Stimulated activated CD4-positive, alpha-beta T cell treated with anti-CD3 and anti-CD28 coated beads, TNF-alpha, amount 100 ng/mL, for 24 hours (primary cell): ENCODE data around the gene SASS6.
"Not testable (repeated sequence)": the region's sequence is repeated elsewhere in the genome, so short reads cannot be mapped to it uniquely, and the experiment has no call there.

ENCODE experiments used
- DNase-seq, 3 experiments: peaks; one replicate each; pipeline ENCODE4 v3.0.0-alpha.2; 2020; ENCODE audit warnings: low read depth in 3 of 3

Gene SASS6

GRCh38 chr1:100047235-100047708 lies 85.5 kb downstream of the SASS6 start:
- DNase-seq: not testable (repeated sequence)

GRCh38 chr1:100045206-100045605 lies 87.5 kb downstream of the SASS6 start:
- no peak for DNase-seq

GRCh38 chr1:100039591-100039990 lies 93.1 kb downstream of the SASS6 start:
- DNase-seq: no peak

DNA sequence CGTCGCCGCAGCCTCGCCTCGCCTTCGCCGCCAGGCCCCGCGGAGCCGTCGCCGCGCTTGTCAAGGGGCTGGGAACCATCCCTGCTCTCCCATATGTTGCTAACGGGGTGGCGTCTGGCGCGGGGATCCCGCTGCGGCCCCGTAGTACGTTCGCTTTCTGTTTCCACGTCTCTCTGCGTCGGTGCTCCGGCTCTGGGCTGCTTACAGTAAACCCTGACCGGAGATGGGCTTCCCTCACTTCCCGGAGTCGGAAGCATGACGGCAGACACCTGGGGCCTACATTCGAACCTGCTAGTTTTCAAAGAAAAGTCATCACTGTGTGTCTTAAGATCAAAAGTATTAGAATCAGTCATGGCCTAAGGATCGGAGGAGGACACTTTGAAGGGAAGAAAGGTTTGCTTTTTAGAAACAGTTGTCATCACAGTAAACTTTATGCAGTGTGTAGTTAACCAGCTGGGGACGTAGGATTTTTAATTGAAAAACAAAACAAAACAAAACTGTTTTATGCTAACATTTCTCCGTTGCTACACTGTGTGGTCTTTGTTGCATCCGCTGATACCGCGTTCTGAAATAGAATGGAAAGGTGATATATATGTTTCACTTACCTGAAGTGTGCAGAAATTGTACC lies 94.0 kb downstream of the SASS6 start:
- DNase-seq: peak; percentile 63 to 80 (median 66)

- peak; percentile 77 to 89 (median 78) for DNase-seq
Measured at GRCh38 chr1:100037927-100038659, 94.6 kb downstream of the SASS6 start.

- DNase-seq: no peak
Measured at GRCh38 chr1:100037656-100037926, 95.1 kb downstream of the SASS6 start.

GRCh38 chr1:100036718-100037655 lies 95.7 kb downstream of the SASS6 start:
- no peak for DNase-seq

- no peak for DNase-seq
Measured at GRCh38 chr1:100035214-100035613, 97.5 kb downstream of the SASS6 start.

GRCh38 chr1:100034470-100034869 lies 98.3 kb downstream of the SASS6 start:
- no peak for DNase-seq
